Superior temporal gyrus (tissue), 1 donor: ENCODE measurements around the gene SIGLEC7.

Experiments
- DNase-seq: peaks from one replicate; pipeline ENCODE4 v3.0.0-alpha.2; 2016; ENCODE audit errors: extremely low spot score

The SIGLEC7 gene

DNA sequence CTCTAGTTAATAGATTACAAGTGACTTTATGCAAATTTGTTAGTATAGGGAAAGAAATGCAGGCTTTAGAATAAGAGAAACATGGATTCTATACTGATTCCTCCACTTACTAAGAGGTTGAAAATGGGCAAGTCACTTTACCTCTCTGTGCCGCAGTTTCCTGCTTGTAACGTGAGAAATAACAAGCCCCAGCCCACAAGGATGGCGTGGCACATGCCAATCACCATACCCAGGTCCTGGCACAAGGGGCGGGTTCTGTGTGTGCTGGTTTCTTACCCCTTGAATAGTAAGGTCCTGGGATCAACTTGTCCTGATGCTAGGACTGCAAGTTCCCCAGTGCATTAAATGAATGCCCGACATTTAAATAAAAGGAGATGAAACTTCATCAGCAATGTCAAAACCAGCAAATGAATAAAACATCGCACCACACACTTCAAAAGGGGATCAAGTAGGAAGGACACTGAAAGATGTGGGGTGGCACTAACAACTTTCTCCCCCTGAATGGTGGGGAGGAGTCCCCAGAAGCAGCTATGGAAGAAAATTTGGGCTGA is 25.3 kb upstream of the SIGLEC7 start:
- no peak for DNase-seq

DNA sequence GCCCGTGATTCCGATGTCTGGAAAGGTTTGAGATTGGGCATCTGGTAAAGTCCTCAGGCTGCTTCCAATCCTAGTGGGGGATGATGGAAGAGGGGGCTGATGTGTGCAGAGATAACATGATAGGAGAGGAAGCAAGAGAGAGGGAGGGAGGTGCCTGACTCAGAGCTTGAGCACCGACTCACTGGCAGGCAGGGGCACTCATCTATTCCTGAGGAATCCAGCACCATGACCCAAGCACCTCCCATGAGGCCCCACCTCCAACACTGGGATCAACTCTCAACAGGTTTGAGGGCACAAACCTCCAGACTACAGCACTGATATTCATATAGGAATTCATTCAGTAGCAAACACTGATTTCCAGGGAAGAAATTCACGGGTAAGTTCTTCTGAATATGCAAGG is 23.0 kb upstream of the SIGLEC7 start:
- no peak for DNase-seq

DNA sequence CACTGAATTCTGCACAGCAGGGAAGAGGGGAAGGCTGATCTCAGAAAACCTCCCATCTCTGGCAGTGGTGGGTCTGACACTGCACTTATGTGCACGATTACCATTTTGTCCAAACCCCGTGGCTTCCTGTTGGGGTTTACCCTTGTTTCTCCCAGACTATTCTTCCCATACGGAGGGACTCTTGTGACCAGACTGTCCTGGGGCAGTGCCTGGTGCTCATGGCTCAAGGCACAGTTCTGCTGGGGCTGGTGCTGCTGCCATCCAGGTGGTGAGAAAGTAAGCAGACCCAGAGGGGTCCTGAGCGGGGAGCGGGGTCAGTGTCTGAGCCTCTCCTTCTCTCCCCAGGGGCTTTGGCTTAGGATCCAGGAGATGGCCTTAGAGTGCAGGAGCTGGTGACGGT is 22.5 kb upstream of the SIGLEC7 start:
- DNase-seq = no peak

DNA sequence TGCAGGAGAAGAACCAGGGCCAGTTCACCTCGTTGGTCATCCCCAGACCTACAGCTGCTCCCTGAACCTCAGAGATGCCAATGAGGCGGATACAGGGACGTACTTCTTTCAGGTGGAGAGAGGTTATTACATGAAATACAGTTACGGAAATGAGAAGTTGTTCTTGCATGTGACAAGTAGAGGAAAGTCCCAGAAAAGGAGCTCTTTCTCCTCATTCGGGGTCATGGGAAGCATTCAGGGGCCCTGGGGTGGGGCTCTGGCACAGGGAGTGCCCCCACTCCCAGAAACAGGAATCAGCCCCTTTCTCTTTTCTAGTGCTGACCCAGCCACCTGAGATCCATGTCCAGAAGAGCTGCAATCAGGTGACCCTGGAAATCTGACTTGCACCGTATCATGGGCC is 21.9 kb upstream of the SIGLEC7 start:
- DNase-seq = no peak

DNA sequence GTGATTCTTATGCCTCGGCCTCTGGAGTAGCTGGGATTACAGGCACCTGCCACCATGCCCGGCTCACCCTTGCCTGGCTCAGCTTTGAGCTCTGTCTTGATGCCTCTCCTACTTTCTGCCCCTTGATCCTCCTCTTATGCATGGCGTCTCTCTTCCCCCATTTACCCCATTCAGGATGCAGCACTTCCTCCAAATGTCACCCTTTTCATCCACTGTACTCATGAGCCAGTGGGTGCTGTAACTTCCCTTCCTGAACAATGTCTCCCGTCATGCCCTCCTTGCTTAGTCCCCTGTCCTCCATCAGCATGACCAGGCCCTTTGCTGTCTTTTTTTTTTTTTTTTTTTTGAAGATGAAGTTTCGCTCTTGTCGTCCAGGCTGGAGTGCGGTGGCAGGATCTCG is 20.8 kb upstream of the SIGLEC7 start:
- no peak for DNase-seq

DNA sequence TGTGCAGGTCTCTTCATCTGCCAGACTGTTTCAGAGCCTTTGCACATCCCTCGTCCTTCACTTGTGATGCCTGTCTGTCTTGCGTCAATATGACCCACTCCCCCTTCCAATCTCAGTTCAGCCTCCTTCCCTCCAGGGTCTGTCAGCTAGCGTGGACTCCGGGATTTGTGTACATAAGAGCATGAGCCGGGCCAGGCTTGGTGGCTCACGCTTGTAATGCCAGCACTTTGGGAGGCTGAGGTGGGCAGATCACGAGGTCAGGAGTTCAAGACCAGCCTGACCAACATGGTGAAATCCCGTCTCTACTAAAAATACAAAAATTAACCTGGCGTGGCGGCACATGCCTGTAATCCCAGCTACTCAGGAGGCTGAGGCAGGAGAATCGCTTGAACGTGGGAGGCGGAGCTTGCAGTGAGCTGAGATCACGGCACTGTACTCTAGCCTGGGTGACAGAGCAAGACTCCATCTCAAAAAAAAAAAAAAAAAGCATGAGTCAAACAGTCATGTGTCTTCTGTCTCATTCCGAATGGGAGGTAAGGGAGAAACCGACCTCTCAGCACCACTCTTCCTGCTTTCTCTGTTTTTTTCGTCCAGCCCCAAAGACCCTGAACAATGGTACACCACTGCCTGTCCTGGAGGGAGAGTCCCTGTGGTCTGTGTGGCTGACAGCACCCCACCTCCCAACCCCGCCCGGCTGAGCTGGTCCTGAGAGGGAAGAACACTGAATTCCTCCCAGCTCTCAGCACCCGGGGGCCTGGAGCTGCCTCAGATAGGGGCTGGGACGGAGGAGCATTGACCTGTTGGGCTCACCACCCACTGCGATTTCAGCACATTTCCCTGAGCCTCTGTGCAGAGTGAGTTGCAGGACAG is 19.8 kb upstream of the SIGLEC7 start:
- DNase-seq = no peak

DNA sequence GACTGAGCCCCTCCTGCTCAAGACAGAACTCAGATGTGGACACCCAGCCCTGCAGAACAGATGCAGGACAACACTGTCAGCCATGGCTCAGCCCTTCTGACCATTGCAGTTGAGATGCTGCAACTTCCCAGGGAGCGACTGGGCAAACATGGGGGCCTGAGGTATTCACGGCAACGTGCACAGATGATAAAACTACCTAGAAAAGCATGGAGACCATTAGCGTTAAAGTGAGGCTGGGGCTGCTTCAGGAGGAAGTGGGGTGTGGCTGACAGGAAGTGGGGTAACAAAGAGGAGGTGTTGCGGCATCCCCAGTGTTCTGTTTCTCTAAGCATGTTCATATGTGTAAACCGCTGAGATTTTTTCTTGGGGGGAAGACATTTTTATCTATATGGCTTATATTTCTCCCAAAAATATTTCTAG is 18.7 kb upstream of the SIGLEC7 start:
- DNase-seq = no peak

DNA sequence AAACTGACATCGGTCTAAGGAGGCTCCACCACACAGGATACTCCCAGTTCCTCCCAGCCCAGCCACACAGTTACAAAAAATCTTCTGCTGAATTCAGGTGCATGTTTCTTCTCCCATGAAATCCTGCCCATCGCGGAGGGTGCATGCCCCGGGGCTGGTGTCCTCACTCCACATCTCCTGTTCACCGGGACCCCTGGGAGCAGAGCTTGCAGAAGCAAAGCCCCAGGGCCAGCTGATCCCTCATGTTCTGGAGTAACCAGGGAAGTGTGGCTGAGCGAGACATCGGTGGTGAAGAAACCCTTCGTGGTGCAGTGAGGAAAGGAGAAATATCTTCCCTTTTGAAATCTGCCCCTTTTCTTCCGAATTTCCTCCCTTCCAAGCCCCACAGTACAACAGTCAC is 18.3 kb upstream of the SIGLEC7 start:
- DNase-seq = no peak

DNA sequence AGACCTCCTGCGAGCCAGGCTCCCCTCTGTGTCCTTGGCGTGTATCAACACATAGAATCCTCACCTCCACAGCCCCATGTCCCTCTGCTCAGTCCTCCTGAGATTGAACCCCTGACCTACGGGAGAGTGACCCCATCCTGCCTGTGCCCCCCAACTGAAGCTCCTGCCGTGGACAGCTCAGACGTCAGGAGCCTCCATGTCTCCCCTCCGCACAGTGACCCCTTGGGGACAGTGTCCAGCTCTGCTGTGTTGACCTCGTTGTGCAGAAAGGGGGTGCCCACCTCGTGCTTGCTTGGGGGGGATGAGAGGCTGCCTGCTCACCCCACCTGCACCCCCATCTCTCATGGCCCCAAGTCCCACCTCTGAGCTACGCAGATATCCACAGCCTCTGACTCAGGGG is 17.9 kb upstream of the SIGLEC7 start:
- DNase-seq = no peak

DNA sequence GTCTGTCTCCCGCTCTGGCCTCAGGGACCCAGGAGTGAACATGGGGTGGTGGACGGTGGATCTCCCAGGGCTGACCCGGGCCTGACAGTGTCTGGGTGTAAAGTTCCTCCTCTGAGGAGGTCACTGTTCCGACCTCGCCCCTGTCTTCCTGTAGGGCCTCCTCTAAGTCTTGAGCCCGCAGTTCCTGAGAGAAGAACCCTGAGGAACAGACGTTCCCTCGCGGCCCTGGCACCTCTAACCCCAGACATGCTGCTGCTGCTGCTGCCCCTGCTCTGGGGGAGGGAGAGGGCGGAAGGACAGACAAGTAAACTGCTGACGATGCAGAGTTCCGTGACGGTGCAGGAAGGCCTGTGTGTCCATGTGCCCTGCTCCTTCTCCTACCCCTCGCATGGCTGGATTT is 17.4 kb upstream of the SIGLEC7 start, which contains the start of gene SIGLEC9:
SIGLEC9 (plus strand) TSS at position 178 of the 400 bp plus-strand sequence; CDS start at position 247, 69 bp downstream.
- no peak for DNase-seq

DNA sequence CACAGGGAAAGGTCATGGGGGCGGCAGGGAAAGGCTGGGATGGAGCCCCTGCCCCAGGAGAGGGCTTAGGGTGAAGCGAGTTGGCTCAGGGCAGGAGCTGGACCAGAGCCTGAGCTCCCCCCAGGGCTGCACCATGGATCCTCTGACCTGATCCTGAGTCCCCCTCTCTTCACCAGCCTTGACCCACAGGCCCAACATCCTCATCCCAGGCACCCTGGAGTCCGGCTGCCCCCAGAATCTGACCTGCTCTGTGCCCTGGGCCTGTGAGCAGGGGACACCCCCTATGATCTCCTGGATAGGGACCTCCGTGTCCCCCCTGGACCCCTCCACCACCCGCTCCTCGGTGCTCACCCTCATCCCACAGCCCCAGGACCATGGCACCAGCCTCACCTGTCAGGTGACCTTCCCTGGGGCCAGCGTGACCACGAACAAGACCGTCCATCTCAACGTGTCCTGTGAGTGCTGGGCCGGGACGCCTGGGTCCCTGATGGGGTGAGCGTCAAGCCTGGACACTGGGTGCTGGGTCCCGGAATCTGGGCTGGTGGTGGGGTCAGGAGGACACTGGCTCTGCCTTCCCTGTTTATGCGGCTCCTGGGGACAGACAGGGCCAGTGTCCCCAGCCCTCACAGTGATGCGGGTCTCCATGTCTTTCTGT is 16.6 kb upstream of the SIGLEC7 start:
- DNase-seq = no peak

DNA sequence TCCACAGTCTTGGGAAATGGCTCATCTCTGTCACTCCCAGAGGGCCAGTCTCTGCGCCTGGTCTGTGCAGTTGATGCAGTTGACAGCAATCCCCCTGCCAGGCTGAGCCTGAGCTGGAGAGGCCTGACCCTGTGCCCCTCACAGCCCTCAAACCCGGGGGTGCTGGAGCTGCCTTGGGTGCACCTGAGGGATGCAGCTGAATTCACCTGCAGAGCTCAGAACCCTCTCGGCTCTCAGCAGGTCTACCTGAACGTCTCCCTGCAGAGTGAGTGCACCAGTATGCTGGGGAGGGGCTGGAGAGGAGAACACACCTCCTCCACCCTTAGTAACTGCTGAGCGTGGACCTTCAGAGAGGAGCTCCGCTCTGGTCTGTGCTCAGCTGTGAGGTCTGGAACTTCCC is 15.1 kb upstream of the SIGLEC7 start:
- DNase-seq = no peak

DNA sequence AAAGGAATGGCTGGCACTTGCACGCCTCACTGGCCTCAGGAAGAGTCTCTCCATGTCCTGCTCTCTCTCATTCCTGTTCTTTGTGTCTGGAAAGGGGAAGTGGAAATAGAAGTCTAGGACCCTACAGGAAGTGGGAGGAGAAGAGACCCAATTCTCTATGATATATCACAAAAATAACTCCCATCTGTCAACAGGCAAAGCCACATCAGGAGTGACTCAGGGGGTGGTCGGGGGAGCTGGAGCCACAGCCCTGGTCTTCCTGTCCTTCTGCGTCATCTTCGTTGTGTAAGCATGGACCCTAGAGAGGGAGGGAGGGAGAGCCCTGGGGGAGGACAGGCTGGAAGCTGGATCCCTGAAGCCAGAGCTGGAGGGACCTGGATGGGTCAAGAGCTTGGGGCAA is 14.3 kb upstream of the SIGLEC7 start:
- no peak for DNase-seq

DNA sequence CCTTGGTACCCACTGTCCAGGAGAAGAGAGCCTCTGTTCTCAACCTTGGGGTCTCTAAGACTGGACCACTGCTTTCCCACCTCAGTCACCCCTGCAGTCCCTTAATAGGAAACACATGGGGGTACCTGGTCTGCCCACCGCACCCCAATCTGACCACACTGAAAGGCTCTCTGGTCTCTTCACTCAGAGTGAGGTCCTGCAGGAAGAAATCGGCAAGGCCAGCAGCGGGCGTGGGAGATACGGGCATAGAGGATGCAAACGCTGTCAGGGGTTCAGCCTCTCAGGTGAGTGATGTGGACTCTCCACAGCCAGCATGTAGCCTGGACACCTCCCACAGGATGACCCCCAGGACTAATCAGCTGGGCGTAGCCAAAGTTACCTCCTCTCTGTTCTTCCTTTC is 13.9 kb upstream of the SIGLEC7 start:
- no peak for DNase-seq

DNA sequence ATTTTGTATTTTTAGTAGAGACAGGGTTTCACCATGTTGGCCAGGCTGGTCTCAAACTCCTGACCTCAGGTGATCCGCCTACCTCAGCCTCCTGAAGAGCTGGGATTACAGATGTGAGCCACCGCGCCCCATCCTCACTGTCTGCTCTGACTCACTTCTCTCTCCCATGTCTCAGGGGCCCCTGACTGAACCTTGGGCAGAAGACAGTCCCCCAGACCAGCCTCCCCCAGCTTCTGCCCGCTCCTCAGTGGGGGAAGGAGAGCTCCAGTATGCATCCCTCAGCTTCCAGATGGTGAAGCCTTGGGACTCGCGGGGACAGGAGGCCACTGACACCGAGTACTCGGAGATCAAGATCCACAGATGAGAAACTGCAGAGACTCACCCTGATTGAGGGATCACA is 12.4 kb upstream of the SIGLEC7 start:
- DNase-seq = no peak

DNA sequence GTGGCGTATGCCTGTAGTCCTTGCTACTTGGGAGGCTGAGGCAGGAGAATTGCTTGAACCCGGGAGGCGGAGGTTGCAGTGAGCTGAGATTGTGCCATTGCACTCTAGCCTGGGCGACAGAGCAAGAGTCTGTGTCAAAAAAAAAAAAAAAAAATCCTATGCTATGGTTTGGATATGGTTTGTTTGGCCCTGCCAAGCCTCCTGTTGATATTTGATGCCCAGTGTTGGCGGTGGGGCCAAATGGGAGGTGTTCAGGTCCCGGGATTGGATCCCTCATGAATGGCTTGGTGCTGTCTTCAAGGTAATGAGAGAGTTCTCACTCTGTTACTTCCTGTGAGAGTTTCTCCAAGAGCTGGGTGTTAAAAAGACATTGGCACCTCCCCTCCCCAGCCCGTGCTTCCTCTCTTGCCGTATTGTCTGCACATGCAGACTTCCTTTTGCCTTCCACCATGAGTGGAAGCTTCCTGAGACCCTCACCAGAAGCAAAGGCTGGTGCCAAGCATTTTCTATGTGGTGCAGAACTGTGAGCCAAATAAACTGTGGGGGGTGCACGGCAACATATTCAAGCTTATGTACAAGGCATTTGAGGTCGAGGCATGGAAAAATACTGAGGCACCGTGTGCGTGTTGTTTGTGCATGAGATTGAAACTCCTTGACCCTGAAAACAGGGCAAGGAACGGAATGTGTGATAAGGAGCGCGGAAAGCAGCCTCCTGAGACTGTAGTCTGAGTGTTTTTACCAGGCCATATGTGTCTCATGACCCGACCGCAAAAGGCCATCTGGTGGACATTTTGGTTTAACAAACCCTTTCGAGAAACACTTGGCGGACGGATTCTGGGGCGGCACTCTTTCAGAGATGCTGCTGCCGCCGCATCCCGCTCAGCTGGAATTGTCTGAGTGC is 10.1 kb upstream of the SIGLEC7 start:
- no peak for DNase-seq

DNA sequence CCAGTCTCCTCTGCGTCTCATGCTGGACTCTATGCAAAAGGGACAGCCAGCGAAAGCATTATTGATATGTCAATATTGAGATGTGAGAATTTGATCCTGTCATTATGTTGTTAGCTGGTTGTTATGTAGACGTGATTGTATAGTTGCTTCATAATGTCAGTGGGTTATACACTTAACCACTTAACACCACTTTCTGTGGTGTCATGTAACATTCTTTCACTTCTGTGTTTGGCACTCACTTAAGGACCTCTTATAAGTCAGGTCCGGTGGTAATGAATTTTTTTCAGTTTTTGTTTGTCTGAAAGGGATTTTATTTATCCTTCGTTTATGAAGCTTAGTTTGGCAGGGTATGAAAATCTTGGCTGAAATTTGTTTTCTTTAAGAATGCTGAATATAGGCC is 7.1 kb upstream of the SIGLEC7 start:
- no peak for DNase-seq

DNA sequence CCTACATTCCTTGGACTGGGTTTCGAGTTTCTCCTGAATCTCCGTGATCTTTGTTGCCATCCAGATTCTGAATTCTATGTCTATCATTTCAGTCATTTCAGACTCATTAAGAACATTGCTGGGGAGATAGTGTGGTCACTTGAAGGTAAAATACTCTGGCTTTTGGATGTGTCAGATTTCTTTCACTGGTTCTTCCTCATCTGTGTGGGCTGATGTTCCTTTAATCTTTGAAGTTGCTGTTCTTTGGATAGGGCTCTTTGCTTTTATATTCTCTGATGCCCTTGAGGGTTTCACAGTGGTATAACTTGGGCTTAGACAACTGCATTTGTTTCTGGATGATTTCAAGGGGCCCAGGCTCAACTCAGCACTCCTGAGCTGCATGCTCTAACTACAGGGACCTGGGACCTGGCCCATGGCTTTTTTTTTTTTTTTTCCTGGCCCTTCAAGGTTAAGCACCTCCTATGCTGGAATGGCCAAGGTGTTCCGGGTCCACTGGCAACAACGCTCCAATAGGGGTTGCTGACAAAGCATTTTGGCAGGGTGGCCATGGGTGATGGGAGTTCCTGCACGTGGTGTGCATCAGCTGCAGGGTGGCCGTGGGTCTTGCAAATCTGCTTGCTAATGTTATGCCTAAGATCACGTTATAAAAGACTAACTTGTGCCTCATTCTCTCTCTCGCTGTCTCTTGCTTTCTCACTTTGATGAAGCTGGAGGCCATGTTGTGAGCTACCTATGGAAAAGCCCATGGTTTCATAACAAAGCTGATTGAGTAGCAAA is 5.9 kb upstream of the SIGLEC7 start:
- DNase-seq = no peak

DNA sequence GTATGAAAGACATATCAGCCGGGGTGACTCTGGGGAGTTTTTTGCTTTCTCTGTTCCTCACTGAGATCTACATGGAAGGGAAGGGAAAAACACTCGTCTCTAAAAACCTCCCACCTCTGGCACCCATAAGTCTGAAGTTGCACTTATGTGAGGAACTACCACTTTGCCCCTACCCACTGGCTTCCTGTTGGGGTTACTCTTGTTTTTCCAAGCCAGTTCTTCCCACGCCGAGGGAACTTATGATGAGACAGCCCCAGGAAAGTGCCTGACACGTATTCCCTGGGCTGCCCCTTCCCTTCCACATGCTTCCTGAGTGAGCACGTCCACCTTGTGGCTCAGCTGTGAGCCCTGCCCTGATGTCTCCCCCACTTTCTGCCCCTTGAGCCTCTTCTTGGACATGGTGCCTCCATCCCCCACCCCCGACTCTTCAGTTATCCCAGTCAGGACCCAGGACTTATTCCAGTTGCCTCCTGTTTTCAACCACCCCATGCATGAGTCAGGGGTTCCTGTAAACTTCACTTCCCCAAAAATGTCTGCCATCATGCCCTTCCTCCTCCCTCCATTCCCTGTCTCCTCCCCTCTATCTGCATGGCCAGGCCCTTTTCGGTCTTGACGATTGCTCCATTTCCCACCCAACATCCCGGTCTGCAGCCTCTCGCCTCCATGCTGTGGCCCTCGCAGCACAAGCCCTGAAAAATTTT is 5.1 kb upstream of the SIGLEC7 start:
- DNase-seq = no peak

DNA sequence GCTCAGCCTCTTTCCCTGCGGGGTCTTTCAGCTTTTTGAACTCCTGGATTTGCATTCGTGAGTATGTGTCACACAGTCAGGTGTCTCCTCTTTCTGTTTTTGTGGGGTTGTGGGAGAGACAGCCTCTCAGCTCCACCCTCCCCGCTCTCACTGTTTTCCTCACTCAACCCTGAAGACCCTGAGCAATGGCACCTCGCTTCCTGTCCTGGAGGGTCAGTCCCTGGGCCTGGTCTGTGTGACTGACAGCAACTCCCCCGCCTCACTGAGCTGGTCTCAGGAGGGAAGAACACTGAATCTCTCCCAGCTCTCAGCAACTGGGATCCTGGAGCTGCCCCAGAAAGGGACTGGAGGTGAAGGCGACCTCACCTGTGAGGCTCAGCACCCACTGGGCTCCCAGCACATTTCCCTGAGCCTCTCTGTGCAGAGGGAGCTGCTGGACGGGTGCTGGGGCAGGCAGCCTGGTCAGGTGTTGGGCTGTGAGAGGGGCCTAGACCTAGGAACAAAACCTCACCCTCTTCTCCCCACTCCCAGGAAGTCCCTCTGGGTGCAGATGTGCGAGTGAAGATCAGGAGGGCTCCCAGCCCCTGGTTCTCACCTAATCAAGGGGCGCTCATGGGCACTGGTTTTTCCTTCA is 4.2 kb upstream of the SIGLEC7 start:
- DNase-seq = no peak
